Mesenchymal stem cell (in vitro differentiated cells and primary cell): ENCODE data around the gene WSCD2.

ENCODE experiments used
- DNase-seq: peaks from one replicate; pipeline ENCODE4 v3.0.0-alpha.2; 2013
- H2AFZ ChIP-seq: one replicate; pipeline ENCODE4 v1.6.1; 2013; ENCODE audit warnings: low read depth, mild to moderate bottlenecking, control low read depth, inconsistent platforms, low read length, moderate library complexity
- H2AK5ac ChIP-seq: 2 replicates; pipeline ENCODE4 v1.6.1; 2013; ENCODE audit warnings: low read length, moderate library complexity, mild to moderate bottlenecking, inconsistent platforms; ENCODE audit not compliant: severe bottlenecking
- H2BK120ac ChIP-seq: one replicate; pipeline ENCODE4 v1.6.1; 2013; ENCODE audit warnings: low read depth, mild to moderate bottlenecking, inconsistent platforms, low read length, moderate library complexity
- H2BK12ac ChIP-seq, 2 experiments: one replicate each; pipeline ENCODE4 v1.6.1; 2013; ENCODE audit warnings: inconsistent platforms in 2 of 2, low read length in 2 of 2, mild to moderate bottlenecking in 2 of 2, moderate library complexity in 2 of 2, control low read depth in 1 of 2
- H2BK15ac ChIP-seq: one replicate; pipeline ENCODE4 v1.6.1; 2013; ENCODE audit warnings: mild to moderate bottlenecking, low read depth, inconsistent platforms; ENCODE audit not compliant: poor library complexity, severe bottlenecking
- H2BK5ac ChIP-seq: 2 replicates; pipeline ENCODE4 v1.6.1; 2013; ENCODE audit warnings: low read depth, mild to moderate bottlenecking, low read length, control low read depth, inconsistent platforms; ENCODE audit not compliant: poor library complexity, severe bottlenecking
- H3K14ac ChIP-seq, 2 experiments: one replicate each; pipeline ENCODE4 v1.6.1; 2013; ENCODE audit warnings: inconsistent platforms in 2 of 2, low read length in 2 of 2, control low read depth in 1 of 2, mild to moderate bottlenecking in 1 of 2, moderate library complexity in 1 of 2
- H3K18ac ChIP-seq, 2 experiments: one replicate each; pipeline ENCODE4 v1.6.1; 2013; ENCODE audit warnings: inconsistent platforms in 2 of 2, low read length in 2 of 2, control low read depth in 1 of 2, low read depth in 1 of 2, mild to moderate bottlenecking in 1 of 2
- H3K23ac ChIP-seq, 2 experiments: one replicate each; pipeline ENCODE4 v1.6.1; 2013; ENCODE audit warnings: inconsistent platforms in 2 of 2, low read length in 2 of 2, mild to moderate bottlenecking in 2 of 2, moderate library complexity in 2 of 2, control low read depth in 1 of 2
- H3K27ac ChIP-seq: 2 replicates; pipeline ENCODE4 v1.5.1; 2013; ENCODE audit warnings: mild to moderate bottlenecking, moderate library complexity, low read length, control low read depth, inconsistent platforms; ENCODE audit not compliant: poor library complexity, severe bottlenecking
- H3K27me3 ChIP-seq, 2 experiments: 2 replicates each; pipeline versions ENCODE4 v1.6.1 to v1.7.0; 2013; ENCODE audit warnings: low read length in 2 of 2, mild to moderate bottlenecking in 2 of 2, moderate library complexity in 2 of 2, control low read depth in 1 of 2, inconsistent platforms in 1 of 2; ENCODE audit not compliant: control insufficient read depth in 1 of 2, insufficient read depth in 1 of 2
- H3K36me3 ChIP-seq, 2 experiments: 2 replicates each; pipeline versions ENCODE4 v1.6.1 to v1.7.0; 2013; ENCODE audit warnings: low read length in 2 of 2, control low read depth in 1 of 2, inconsistent platforms in 1 of 2, low read depth in 1 of 2, mild to moderate bottlenecking in 1 of 2; ENCODE audit not compliant: insufficient read depth in 2 of 2, control insufficient read depth in 1 of 2
- H3K4ac ChIP-seq, 2 experiments: one replicate each; pipeline ENCODE4 v1.6.1; 2013; ENCODE audit warnings: inconsistent platforms in 2 of 2, low read length in 2 of 2, mild to moderate bottlenecking in 2 of 2, moderate library complexity in 2 of 2, control low read depth in 1 of 2, low read depth in 1 of 2
- H3K4me1 ChIP-seq: 2 replicates; pipeline ENCODE4 v1.6.1; 2013; ENCODE audit warnings: low read depth, low read length, control low read depth; ENCODE audit not compliant: control insufficient read depth, insufficient read depth
- H3K4me2 ChIP-seq: 2 replicates; pipeline ENCODE4 v1.6.1; 2013; ENCODE audit warnings: low read length, mild to moderate bottlenecking, inconsistent platforms; ENCODE audit not compliant: poor library complexity, severe bottlenecking
- H3K4me3 ChIP-seq, 2 experiments: 2 replicates each; pipeline versions ENCODE4 v1.5.1 to v1.7.0; 2013; ENCODE audit warnings: low read length in 2 of 2, mild to moderate bottlenecking in 2 of 2, control low read depth in 1 of 2, low read depth in 1 of 2; ENCODE audit not compliant: insufficient read depth in 1 of 2
- H3K79me1 ChIP-seq: replicated peaks from 2 replicates; pipeline ENCODE4 v1.6.1; 2013; ENCODE audit warnings: mild to moderate bottlenecking, control low read depth, low read length, inconsistent platforms; ENCODE audit not compliant: poor library complexity, severe bottlenecking
- H3K9ac ChIP-seq: 2 replicates; pipeline ENCODE4 v1.7.0; 2013; ENCODE audit warnings: mild to moderate bottlenecking, low read length, moderate library complexity
- H3K9me3 ChIP-seq: 2 replicates; pipeline ENCODE4 v1.7.0; 2013; ENCODE audit warnings: mild to moderate bottlenecking, low read length; ENCODE audit not compliant: control insufficient read depth
- H4K8ac ChIP-seq: one replicate; pipeline ENCODE4 v1.6.1; 2013; ENCODE audit warnings: inconsistent platforms, mild to moderate bottlenecking, low read length, moderate library complexity
- H4K91ac ChIP-seq: one replicate; pipeline ENCODE4 v1.6.1; 2013; ENCODE audit warnings: mild to moderate bottlenecking, low read length, inconsistent platforms
- WGBS: methylation state at CpG from one replicate; pipeline ENCODE4 v1.1.7; 2013; ENCODE audit warnings: mixed read lengths; 5-methylcytosine and 5-hydroxymethylcytosine counted together

The WSCD2 gene

GRCh38 chr12:108103087-108103486, 26.0 kb upstream of the WSCD2 start:
- H3K9me3 ChIP-seq: no peaks in the 10 kb centered on the region
- H3K79me1 ChIP-seq: no peaks in the 10 kb centered on the region
- no peak overlapping the region for H3K18ac ChIP-seq
- H2BK5ac ChIP-seq: no peak overlapping the region
- H2AK5ac ChIP-seq: no peak overlapping the region
- DNase-seq: no peak
- no peak overlapping the region for H3K4ac ChIP-seq
- peaks cover 0 to 32% of the 10 kb centered on the region in 2 experiments for H3K27me3 ChIP-seq
- no peak overlapping the region for H2BK15ac ChIP-seq
- H3K14ac ChIP-seq: no peak overlapping the region
- H3K23ac ChIP-seq: no peak overlapping the region
- H3K4me3 ChIP-seq: no peak overlapping the region
- H4K91ac ChIP-seq: no peak overlapping the region
- H3K4me1 ChIP-seq: no peaks in the 10 kb centered on the region
- H3K9ac ChIP-seq: no peak overlapping the region
- H2BK120ac ChIP-seq: no peak overlapping the region
- no peaks in the 10 kb centered on the region for H3K36me3 ChIP-seq
- H2AFZ ChIP-seq: no peak overlapping the region
- H3K27ac ChIP-seq: no peak overlapping the region
- no peak overlapping the region for H2BK12ac ChIP-seq
- H3K4me2 ChIP-seq: no peak overlapping the region
- H4K8ac ChIP-seq: no peak overlapping the region

GRCh38 chr12:108103517-108103916, 25.6 kb upstream of the WSCD2 start:
- Histone ChIP-seq H3K9ac (no peak overlapping the region), H3K14ac (no peak overlapping the region), H3K79me1 (no peaks in the 10 kb centered on the region), H3K36me3 (no peaks in the 10 kb centered on the region), H2BK15ac (no peak overlapping the region), H3K27ac (no peak overlapping the region), H3K4me3 (no peak overlapping the region), H3K9me3 (no peaks in the 10 kb centered on the region), H2BK12ac (no peak overlapping the region), H2BK120ac (no peak overlapping the region), H3K23ac (no peak overlapping the region), H3K18ac (no peak overlapping the region), H4K8ac (no peak overlapping the region), H3K4me1 (no peaks in the 10 kb centered on the region), H3K4ac (no peak overlapping the region), H3K27me3 (peaks cover 0 to 27% of the 10 kb centered on the region in 2 experiments), H2BK5ac (no peak overlapping the region), H2AFZ (no peak overlapping the region), H3K4me2 (no peak overlapping the region), H2AK5ac (no peak overlapping the region), H4K91ac (no peak overlapping the region)
- 62% methylated on average over 3 of the region's 3 CpGs for WGBS
- DNase-seq: no peak

GRCh38 chr12:108104657-108105056, 24.4 kb upstream of the WSCD2 start:
- no peaks in the 10 kb centered on the region for H3K36me3 ChIP-seq
- H3K27me3 ChIP-seq: peaks cover 0 to 19% of the 10 kb centered on the region in 2 experiments
- H2BK12ac ChIP-seq: no peak overlapping the region
- H2BK5ac ChIP-seq: no peak overlapping the region
- H3K4me1 ChIP-seq: no peaks in the 10 kb centered on the region
- H3K79me1 ChIP-seq: no peaks in the 10 kb centered on the region
- no peak overlapping the region for H2BK15ac ChIP-seq
- no peak overlapping the region for H3K9ac ChIP-seq
- 58% methylated on average over 1 of the region's 1 CpG for WGBS
- no peak overlapping the region for H3K27ac ChIP-seq
- H3K18ac ChIP-seq: no peak overlapping the region
- no peak overlapping the region for H2AK5ac ChIP-seq
- no peak overlapping the region for H2BK120ac ChIP-seq
- H3K4me3 ChIP-seq: no peak overlapping the region
- no peak overlapping the region for H3K14ac ChIP-seq
- no peak overlapping the region for H3K4me2 ChIP-seq
- no peak overlapping the region for H3K23ac ChIP-seq
- DNase-seq: no peak
- H4K91ac ChIP-seq: no peak overlapping the region
- H2AFZ ChIP-seq: no peak overlapping the region
- no peak overlapping the region for H4K8ac ChIP-seq
- H3K9me3 ChIP-seq: no peaks in the 10 kb centered on the region
- H3K4ac ChIP-seq: no peak overlapping the region

GRCh38 chr12:108106599-108106998, 22.5 kb upstream of the WSCD2 start:
- WGBS: 83% methylated on average over 1 of the region's 1 CpG
- Histone ChIP-seq H3K79me1 (no peaks in the 10 kb centered on the region), H2BK12ac (no peak overlapping the region), H2AK5ac (no peak overlapping the region), H2BK120ac (no peak overlapping the region), H3K14ac (no peak overlapping the region), H2BK15ac (no peak overlapping the region), H3K4me2 (no peak overlapping the region), H3K27ac (no peak overlapping the region), H3K4me3 (no peak overlapping the region), H3K18ac (no peak overlapping the region), H3K27me3 (peaks cover 0 to 16% of the 10 kb centered on the region in 2 experiments), H3K9ac (no peak overlapping the region), H4K8ac (no peak overlapping the region), H3K23ac (no peak overlapping the region), H3K36me3 (no peaks in the 10 kb centered on the region), H4K91ac (no peak overlapping the region), H3K4ac (no peak overlapping the region), H2AFZ (no peak overlapping the region), H2BK5ac (no peak overlapping the region), H3K4me1 (no peaks in the 10 kb centered on the region), H3K9me3 (no peaks in the 10 kb centered on the region)
- DNase-seq: no peak
